GM21737 (cell line): ENCODE results near the gene ERVK3-1.

Source experiments
- ATAC-seq: cut with Tn5 transposase; IDR thresholded peaks from one replicate; pipeline ENCODE4 v1.9.1; 2021; ENCODE audit warnings: mild to moderate bottlenecking, moderate library complexity; ENCODE audit not compliant: unreplicated experiment

The ERVK3-1 gene

DNA sequence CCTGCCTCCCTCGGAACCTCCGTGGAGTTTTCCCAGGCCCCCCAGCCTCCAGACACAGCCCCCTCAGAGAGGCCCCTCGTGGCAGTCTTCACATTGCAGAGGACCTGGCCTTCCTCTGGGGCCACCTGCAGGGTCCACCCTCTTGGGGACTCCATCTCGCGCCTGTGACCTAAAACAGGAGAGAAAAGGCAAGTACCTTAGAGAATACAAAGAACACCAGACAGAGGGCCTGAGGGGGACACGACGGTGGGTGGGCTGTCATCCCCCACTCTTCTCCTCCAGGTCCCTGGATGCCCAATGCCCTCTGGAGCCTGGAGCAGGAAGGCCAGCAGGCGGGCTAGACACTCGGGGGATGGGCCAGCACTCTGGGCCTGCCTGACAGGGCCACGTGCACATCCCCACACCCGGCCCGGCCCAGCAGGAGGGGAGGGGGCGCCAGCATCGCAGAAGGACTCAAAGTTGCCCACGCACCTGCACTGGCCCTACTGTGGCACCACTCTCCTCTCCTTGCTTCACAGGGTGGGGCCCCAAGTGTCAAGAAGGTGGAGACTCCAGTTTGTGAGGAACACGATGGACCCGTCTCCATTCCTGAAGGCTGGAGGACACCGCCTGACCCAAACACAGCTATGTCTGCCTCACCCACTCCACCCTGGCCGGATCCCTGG is 52.4 kb downstream of the ERVK3-1 start:
- no peak for ATAC-seq

DNA sequence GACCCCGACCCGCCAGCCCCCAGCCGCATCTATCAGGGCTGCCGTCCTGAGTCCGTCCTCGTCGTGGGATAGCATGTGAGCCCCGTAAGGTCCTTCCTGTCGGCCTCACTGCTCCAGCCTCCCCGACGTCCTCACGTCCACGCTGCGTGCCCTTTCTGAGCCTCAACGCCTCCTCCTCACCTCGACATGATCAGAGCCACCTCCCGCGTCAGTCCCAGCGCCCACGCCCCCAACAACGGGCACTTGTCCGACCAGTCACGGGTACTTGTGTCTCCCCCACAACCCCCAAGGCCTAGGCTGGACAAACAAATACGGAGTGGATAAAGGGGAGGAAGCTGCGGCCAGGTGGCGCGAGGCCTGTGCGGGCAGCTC is 56.7 kb downstream of the ERVK3-1 start:
- ATAC-seq: no peak

- ATAC-seq: peak; percentile 78
Observed at GRCh38 chr19:58362272-58362994, 57.3 kb downstream of the ERVK3-1 start, which contains the start of gene ZNF497. ZNF497 (minus strand) TSS chr19:58362751; CDS start chr19:58357635, 5,116 bp downstream.

GRCh38 chr19:58364146-58364545 is 59.0 kb downstream of the ERVK3-1 start:
- no peak for ATAC-seq
